Mesendoderm (in vitro differentiated cells): ENCODE results near the gene TBC1D22B.
"Not testable (repeated sequence)": the region's sequence is repeated elsewhere in the genome, so short reads cannot be mapped to it uniquely, and the experiment has no call there.

Experiments used
- DNase-seq: peaks from one replicate; pipeline ENCODE4 v3.0.0; 2013
- H2AK5ac ChIP-seq: 2 replicates; pipeline ENCODE4 v1.6.1; 2013; ENCODE audit warnings: low read length, inconsistent platforms
- H2BK120ac ChIP-seq: 2 replicates; pipeline ENCODE4 v1.6.1; 2013; ENCODE audit warnings: low read depth, mild to moderate bottlenecking, low read length, moderate library complexity, mixed read lengths
- H2BK15ac ChIP-seq: replicated peaks from 2 replicates; pipeline ENCODE4 v1.6.1; 2013; ENCODE audit warnings: low read depth, mild to moderate bottlenecking, moderate library complexity
- H2BK5ac ChIP-seq: 2 replicates; pipeline ENCODE4 v1.6.1; 2013; ENCODE audit warnings: low read length, inconsistent platforms
- H3K18ac ChIP-seq: 2 replicates; pipeline ENCODE4 v1.6.1; 2013; ENCODE audit warnings: mild to moderate bottlenecking, low read length, mixed read lengths
- H3K23ac ChIP-seq: one replicate; pipeline ENCODE4 v1.6.1; 2013; ENCODE audit warnings: low read length
- H3K27ac ChIP-seq: 2 replicates; pipeline ENCODE4 v1.5.1; 2013; ENCODE audit warnings: low read depth, mild to moderate bottlenecking, inconsistent platforms, low read length, moderate library complexity
- H3K27me3 ChIP-seq: 2 replicates; pipeline ENCODE4 v1.6.1; 2013; ENCODE audit warnings: low read length, control low read depth, mild to moderate bottlenecking, inconsistent platforms; ENCODE audit not compliant: insufficient read depth, poor library complexity
- H3K36me3 ChIP-seq: 2 replicates; pipeline ENCODE4 v1.6.1; 2013; ENCODE audit warnings: low read length, inconsistent platforms; ENCODE audit not compliant: control insufficient read depth, insufficient read depth
- H3K4ac ChIP-seq: one replicate; pipeline ENCODE4 v1.6.1; 2013; ENCODE audit warnings: low read depth, mild to moderate bottlenecking, low read length, moderate library complexity
- H3K4me1 ChIP-seq: 2 replicates; pipeline ENCODE4 v1.6.1; 2013; ENCODE audit warnings: low read depth, low read length, inconsistent platforms; ENCODE audit not compliant: control insufficient read depth
- H3K4me2 ChIP-seq: 2 replicates; pipeline ENCODE4 v1.6.1; 2013; ENCODE audit warnings: low read length
- H3K4me3 ChIP-seq: 2 replicates; pipeline ENCODE4 v1.5.1; 2013; ENCODE audit warnings: mild to moderate bottlenecking, low read length
- H3K56ac ChIP-seq: one replicate; pipeline ENCODE4 v1.6.1; 2013; ENCODE audit warnings: low read length
- H3K79me1 ChIP-seq: 2 replicates; pipeline ENCODE4 v1.6.1; 2013; ENCODE audit warnings: low read length, inconsistent platforms
- H3K79me2 ChIP-seq: 2 replicates; pipeline ENCODE4 v1.6.1; 2013; ENCODE audit warnings: mild to moderate bottlenecking, low read length; ENCODE audit not compliant: control insufficient read depth, insufficient read depth
- H3K9ac ChIP-seq: 2 replicates; pipeline ENCODE4 v1.6.1; 2013; ENCODE audit warnings: low read length, inconsistent platforms
- H4K5ac ChIP-seq: one replicate; pipeline ENCODE4 v1.6.1; 2013; ENCODE audit warnings: low read length
- H4K8ac ChIP-seq: one replicate; pipeline ENCODE4 v1.6.1; 2013; ENCODE audit warnings: low read depth, mild to moderate bottlenecking, control low read depth, low read length, moderate library complexity
- WGBS: extraction: QIAGEN DNeasy Blood & Tissue Kit; methylation state at CpG from one replicate; pipeline ENCODE4 v1.1.7; 2013; ENCODE audit warnings: low lambda C conversion rate, missing lambda C conversion rate; ENCODE audit not compliant: insufficient coverage; ENCODE audit errors: extremely low coverage; 5-methylcytosine and 5-hydroxymethylcytosine counted together

TBC1D22B gene

GRCh38 chr6:37306624-37307222 is 49.2 kb downstream of the TBC1D22B start:
- Histone ChIP-seq H4K8ac (no peak overlapping the region), H3K9ac (no peak overlapping the region), H3K79me1 (no peaks in the 10 kb centered on the region), H3K4me1 (no peaks in the 10 kb centered on the region), H3K4me2 (no peak overlapping the region), H2BK5ac (no peak overlapping the region), H3K23ac (no peak overlapping the region), H3K36me3 (no peaks in the 10 kb centered on the region), H4K5ac (no peak overlapping the region), H3K4ac (no peak overlapping the region), H3K27ac (no peak overlapping the region), H3K18ac (no peak overlapping the region), H3K4me3 (no peak overlapping the region), H2AK5ac (no peak overlapping the region), H3K27me3 (no peaks in the 10 kb centered on the region), H3K79me2 (no peaks in the 10 kb centered on the region), H3K56ac (no peak overlapping the region), H2BK15ac (no peak overlapping the region), H2BK120ac (no peak overlapping the region)
- WGBS, result no CpG with 5 or more reads among the region's 4 CpGs
- no peak for DNase-seq

- H3K4me1 ChIP-seq, H3K23ac ChIP-seq, H3K4me2 ChIP-seq, H3K79me2 ChIP-seq, H3K9ac ChIP-seq, H3K36me3 ChIP-seq, H4K8ac ChIP-seq, H3K4ac ChIP-seq, DNase-seq, H3K4me3 ChIP-seq, H3K27me3 ChIP-seq, H2AK5ac ChIP-seq, H4K5ac ChIP-seq, H3K79me1 ChIP-seq, H2BK5ac ChIP-seq, H3K56ac ChIP-seq, H3K18ac ChIP-seq, H3K27ac ChIP-seq, H2BK15ac ChIP-seq, H2BK120ac ChIP-seq: not testable (repeated sequence)
- no CpG with 5 or more reads among the region's 10 CpGs for WGBS
Measured at GRCh38 chr6:37307484-37307883, 49.9 kb downstream of the TBC1D22B start.

GRCh38 chr6:37308069-37308815 is 50.7 kb downstream of the TBC1D22B start:
- Histone ChIP-seq H3K79me2 (no peaks in the 10 kb centered on the region), H3K27ac (no peak overlapping the region), H3K9ac (no peak overlapping the region), H3K27me3 (no peaks in the 10 kb centered on the region), H3K36me3 (no peaks in the 10 kb centered on the region), H2AK5ac (no peak overlapping the region), H3K79me1 (no peaks in the 10 kb centered on the region), H2BK120ac (no peak overlapping the region), H2BK15ac (no peak overlapping the region), H3K4me3 (no peak overlapping the region), H3K18ac (no peak overlapping the region), H3K56ac (no peak overlapping the region), H4K5ac (no peak overlapping the region), H2BK5ac (no peak overlapping the region), H3K23ac (no peak overlapping the region), H3K4me2 (no peak overlapping the region), H3K4me1 (no peaks in the 10 kb centered on the region), H3K4ac (no peak overlapping the region), H4K8ac (no peak overlapping the region)
- no CpG with 5 or more reads among the region's 5 CpGs for WGBS
- no peak for DNase-seq

- Histone ChIP-seq H2BK15ac (no peak overlapping the region), H4K8ac (no peak overlapping the region), H3K4ac (no peak overlapping the region), H3K23ac (no peak overlapping the region), H3K4me1 (no peaks in the 10 kb centered on the region), H3K27me3 (no peaks in the 10 kb centered on the region), H3K9ac (no peak overlapping the region), H3K4me2 (no peak overlapping the region), H3K36me3 (no peaks in the 10 kb centered on the region), H3K27ac (no peak overlapping the region), H2BK5ac (no peak overlapping the region), H3K18ac (no peak overlapping the region), H3K4me3 (no peak overlapping the region), H2BK120ac (no peak overlapping the region), H2AK5ac (no peak overlapping the region), H3K79me2 (no peaks in the 10 kb centered on the region), H3K56ac (no peak overlapping the region), H4K5ac (no peak overlapping the region), H3K79me1 (no peaks in the 10 kb centered on the region)
- DNase-seq, result no peak
- no CpG with 5 or more reads among the region's 1 CpG for WGBS
Measured at GRCh38 chr6:37309046-37309445, 51.5 kb downstream of the TBC1D22B start.

GRCh38 chr6:37309692-37310091 is 52.1 kb downstream of the TBC1D22B start:
- DNase-seq, result no peak

More at GRCh38 chr6:37309692-37310091, 52.1 kb downstream of the TBC1D22B start:
- no peak overlapping the region for H3K9ac ChIP-seq
- no peak overlapping the region for H3K4me2 ChIP-seq
- no peak overlapping the region for H3K4ac ChIP-seq
- H4K5ac ChIP-seq, result no peak overlapping the region
- no peak overlapping the region for H2BK5ac ChIP-seq
- H3K79me1 ChIP-seq, result no peaks in the 10 kb centered on the region
- H3K4me3 ChIP-seq, result no peak overlapping the region
- H3K23ac ChIP-seq, result no peak overlapping the region
- H4K8ac ChIP-seq, result no peak overlapping the region
- H2BK120ac ChIP-seq, result no peak overlapping the region
- H3K27ac ChIP-seq, result no peak overlapping the region
- no peaks in the 10 kb centered on the region for H3K4me1 ChIP-seq
- H3K79me2 ChIP-seq, result no peaks in the 10 kb centered on the region
- H3K36me3 ChIP-seq, result no peaks in the 10 kb centered on the region
- H2BK15ac ChIP-seq, result no peak overlapping the region
- no peak overlapping the region for H3K18ac ChIP-seq
- no peak overlapping the region for H3K56ac ChIP-seq
- no peaks in the 10 kb centered on the region for H3K27me3 ChIP-seq
- WGBS, result no CpG with 5 or more reads among the region's 3 CpGs
- H2AK5ac ChIP-seq, result no peak overlapping the region
